ENCODE results near the gene KCNQ1.

DNA sequence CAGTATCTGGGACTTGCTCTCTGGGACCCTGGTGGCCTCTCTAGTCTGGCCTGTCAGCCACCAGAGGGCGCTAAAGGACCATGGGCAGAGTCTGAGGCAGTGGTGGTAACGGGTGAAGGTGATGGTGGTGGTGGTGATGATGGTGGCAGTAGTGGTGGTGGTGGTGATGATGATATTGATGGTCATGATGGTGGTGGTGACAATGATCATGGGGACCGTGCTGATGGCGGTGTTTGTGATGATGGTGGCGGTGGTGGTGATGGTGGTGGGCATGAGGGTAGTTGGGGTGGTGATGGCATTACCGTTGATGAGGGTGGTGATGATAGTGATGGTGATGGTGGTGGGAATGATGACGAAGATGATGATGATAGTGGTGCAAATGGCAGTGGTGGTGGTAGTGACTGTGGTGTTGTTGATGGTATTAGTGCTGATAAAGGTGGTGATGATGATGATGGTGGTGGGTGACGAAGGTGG is 16.4 kb upstream of the KCNQ1 start:
- TF ChIP-seq, protein P1, sequence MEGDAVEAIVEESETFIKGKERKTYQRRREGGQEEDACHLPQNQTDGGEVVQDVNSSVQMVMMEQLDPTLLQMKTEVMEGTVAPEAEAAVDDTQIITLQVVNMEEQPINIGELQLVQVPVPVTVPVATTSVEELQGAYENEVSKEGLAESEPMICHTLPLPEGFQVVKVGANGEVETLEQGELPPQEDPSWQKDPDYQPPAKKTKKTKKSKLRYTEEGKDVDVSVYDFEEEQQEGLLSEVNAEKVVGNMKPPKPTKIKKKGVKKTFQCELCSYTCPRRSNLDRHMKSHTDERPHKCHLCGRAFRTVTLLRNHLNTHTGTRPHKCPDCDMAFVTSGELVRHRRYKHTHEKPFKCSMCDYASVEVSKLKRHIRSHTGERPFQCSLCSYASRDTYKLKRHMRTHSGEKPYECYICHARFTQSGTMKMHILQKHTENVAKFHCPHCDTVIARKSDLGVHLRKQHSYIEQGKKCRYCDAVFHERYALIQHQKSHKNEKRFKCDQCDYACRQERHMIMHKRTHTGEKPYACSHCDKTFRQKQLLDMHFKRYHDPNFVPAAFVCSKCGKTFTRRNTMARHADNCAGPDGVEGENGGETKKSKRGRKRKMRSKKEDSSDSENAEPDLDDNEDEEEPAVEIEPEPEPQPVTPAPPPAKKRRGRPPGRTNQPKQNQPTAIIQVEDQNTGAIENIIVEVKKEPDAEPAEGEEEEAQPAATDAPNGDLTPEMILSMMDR (IDR thresholded peaks at IDR 0.05) = peak; percentile 76
- no peak for TF ChIP-seq GABPB1 (CRISPR knock-in tag; IDR thresholded peaks at IDR 0.05)
- TF ChIP-seq ZNF423 (CRISPR knock-in tag; IDR thresholded peaks at IDR 0.05) = no peak
- TF ChIP-seq, protein P2, sequence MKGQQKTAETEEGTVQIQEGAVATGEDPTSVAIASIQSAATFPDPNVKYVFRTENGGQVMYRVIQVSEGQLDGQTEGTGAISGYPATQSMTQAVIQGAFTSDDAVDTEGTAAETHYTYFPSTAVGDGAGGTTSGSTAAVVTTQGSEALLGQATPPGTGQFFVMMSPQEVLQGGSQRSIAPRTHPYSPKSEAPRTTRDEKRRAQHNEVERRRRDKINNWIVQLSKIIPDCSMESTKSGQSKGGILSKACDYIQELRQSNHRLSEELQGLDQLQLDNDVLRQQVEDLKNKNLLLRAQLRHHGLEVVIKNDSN (CRISPR knock-in tag; IDR thresholded peaks at IDR 0.05) = no peak
- no peak for TF ChIP-seq ZNF121 (CRISPR knock-in tag; IDR thresholded peaks at IDR 0.05)
- TF ChIP-seq OVOL2 (CRISPR knock-in tag; IDR thresholded peaks at IDR 0.05; ENCODE audit: borderline replicate concordance) = no peak
- TF ChIP-seq ZNF317 (CRISPR knock-in tag; IDR thresholded peaks at IDR 0.05; ENCODE audit: borderline replicate concordance, low read depth) = no peak
- no peak for TF ChIP-seq CREB1 (CRISPR knock-in tag; IDR thresholded peaks at IDR 0.05)
- TF ChIP-seq CBFB (CRISPR knock-in tag; IDR thresholded peaks at IDR 0.05; ENCODE audit: low read depth) = no peak
- TF ChIP-seq SP1 (CRISPR knock-in tag; conservative IDR thresholded peaks at IDR 0.05) = no peak
- TF ChIP-seq, protein P3, sequence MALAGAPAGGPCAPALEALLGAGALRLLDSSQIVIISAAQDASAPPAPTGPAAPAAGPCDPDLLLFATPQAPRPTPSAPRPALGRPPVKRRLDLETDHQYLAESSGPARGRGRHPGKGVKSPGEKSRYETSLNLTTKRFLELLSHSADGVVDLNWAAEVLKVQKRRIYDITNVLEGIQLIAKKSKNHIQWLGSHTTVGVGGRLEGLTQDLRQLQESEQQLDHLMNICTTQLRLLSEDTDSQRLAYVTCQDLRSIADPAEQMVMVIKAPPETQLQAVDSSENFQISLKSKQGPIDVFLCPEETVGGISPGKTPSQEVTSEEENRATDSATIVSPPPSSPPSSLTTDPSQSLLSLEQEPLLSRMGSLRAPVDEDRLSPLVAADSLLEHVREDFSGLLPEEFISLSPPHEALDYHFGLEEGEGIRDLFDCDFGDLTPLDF (CRISPR knock-in tag; IDR thresholded peaks at IDR 0.05) = no peak
- no peak for TF ChIP-seq NFYB (CRISPR knock-in tag; conservative IDR thresholded peaks at IDR 0.05; ENCODE audit: low read depth)
- no peak for TF ChIP-seq IRF2 (CRISPR knock-in tag; IDR thresholded peaks at IDR 0.05; ENCODE audit: borderline replicate concordance, low read depth)

All from WTC11 (cell line).